HepG2 (cell line): ENCODE measurements around the gene KLHL36. TPM values are rescaled to one million over a fixed set of nuclear protein-coding genes. Genes with fewer than 3 reads are reported as not detected.

Source experiments
- BHLHE40 ChIP-seq: IDR thresholded peaks from 2 replicates; pipeline ENCODE4 v1.6.1; 2011; ENCODE audit warnings: low read length, improper control_type of control experiment
- EZH2 ChIP-seq: conservative IDR thresholded peaks from 2 replicates; pipeline ENCODE4 v1.6.1; 2012; ENCODE audit warnings: mild to moderate bottlenecking, low read depth, low read length, moderate library complexity
- GATAD2A ChIP-seq: IDR thresholded peaks from 2 replicates; pipeline ENCODE4 v1.6.1; 2016
- JARID2 ChIP-seq: sonication (generic); formaldehyde crosslinking; IDR thresholded peaks from 2 replicates; pipeline ENCODE4 v1.8.1; 2023; ENCODE audit warnings: missing genetic modification reagents, inconsistent platforms; ENCODE audit not compliant: insufficient replicate concordance
- NFYC ChIP-seq: IDR thresholded peaks from 2 replicates; pipeline ENCODE4 v1.6.1; 2016; ENCODE audit warnings: missing genetic modification reagents, missing compliant biosample characterization
- NONO ChIP-seq, 2 experiments: fragments of 450-650 bp in 1 of 2; sonication (generic) in 1 of 2; formaldehyde crosslinking in 1 of 2; IDR thresholded peaks in 1 of 2; conservative IDR thresholded peaks in 1 of 2; 2 replicates each; pipeline versions ENCODE4 v1.6.1 to v1.8.0; 2017 to 2022; ENCODE audit warnings: mild to moderate bottlenecking in 1 of 2, missing genetic modification reagents in 1 of 2, moderate library complexity in 1 of 2
- ZBTB7A ChIP-seq: sonication (generic); formaldehyde crosslinking; IDR thresholded peaks from 2 replicates; pipeline ENCODE4 v1.8.0; 2022; ENCODE audit warnings: mild to moderate bottlenecking, missing genetic modification reagents
- ZNF12 ChIP-seq: sonication (generic); formaldehyde crosslinking; IDR thresholded peaks from 2 replicates; pipeline ENCODE4 v1.5.0; 2020; ENCODE audit warnings: missing genetic modification reagents
- ZNF616 ChIP-seq: sonication (generic); formaldehyde crosslinking; IDR thresholded peaks from 2 replicates; pipeline ENCODE4 v1.5.0; 2020; ENCODE audit warnings: low read depth, mild to moderate bottlenecking, missing genetic modification reagents
- ZSCAN25 ChIP-seq: sonication (generic); formaldehyde crosslinking; IDR thresholded peaks from 2 replicates; pipeline ENCODE4 v1.8.0; 2022; ENCODE audit warnings: mild to moderate bottlenecking, missing genetic modification reagents
- polyA plus RNA-seq, 8 experiments: library from polyadenylated mRNA; depleted of rRNA in 3 of 8; stranded (reverse) in 7 of 8; unstranded in 1 of 8; fragments of >200 nt; fragmentation: Illumina TruSeq in 4 of 8; extraction: Trizol in 4 of 8; gene quantifications; 2 replicates each; pipeline versions ENCODE4 v1.2.1 to v1.2.3, GENCODE V29; 2011 to 2016; ENCODE audit warnings: low read depth in 4 of 8, missing spikeins in 1 of 8, mixed read lengths in 1 of 8; ENCODE audit not compliant: insufficient read depth in 1 of 8
- total RNA-seq, 5 experiments: library from RNA; depleted of rRNA; stranded (reverse); fragments of >200 nt; fragmentation: Illumina TruSeq; extraction: Trizol; gene quantifications; 2 replicates each; pipeline ENCODE4 v1.2.3, GENCODE V29; 2016; ENCODE audit warnings: low read depth in 1 of 5
- TF ChIP-seq, protein P1 (sequence below): sonication (generic); formaldehyde crosslinking; IDR thresholded peaks from 2 replicates; pipeline ENCODE4 v1.5.0; 2020; ENCODE audit warnings: missing genetic modification reagents
- TF ChIP-seq, protein P2 (sequence below): sonication (generic); formaldehyde crosslinking; conservative IDR thresholded peaks from 2 replicates; pipeline ENCODE4 v1.8.0; 2022; ENCODE audit warnings: mild to moderate bottlenecking, moderate library complexity, missing genetic modification reagents
- TF ChIP-seq, protein P3 (sequence below): sonication (generic); formaldehyde crosslinking; IDR thresholded peaks from 2 replicates; pipeline ENCODE4 v1.4.0; 2020; ENCODE audit warnings: low read depth, mild to moderate bottlenecking, missing genetic modification reagents
- TF ChIP-seq, protein P4 (sequence below): sonication (generic); formaldehyde crosslinking; IDR thresholded peaks from 2 replicates; pipeline ENCODE4 v1.5.1; 2020; ENCODE audit warnings: missing genetic modification reagents, mild to moderate bottlenecking, borderline replicate concordance

KLHL36 gene
- total and polyA plus RNA-seq, 2 of the 13 experiments (the other 11 are each of a cell fraction or from before 2014, with no cell fraction given) = 24.3 to 26.0 TPM

GRCh38 chr16:84617791-84618580, 30.3 kb upstream of the KLHL36 start, which contains the start of gene COTL1 (continued):
- TF ChIP-seq, protein P1, sequence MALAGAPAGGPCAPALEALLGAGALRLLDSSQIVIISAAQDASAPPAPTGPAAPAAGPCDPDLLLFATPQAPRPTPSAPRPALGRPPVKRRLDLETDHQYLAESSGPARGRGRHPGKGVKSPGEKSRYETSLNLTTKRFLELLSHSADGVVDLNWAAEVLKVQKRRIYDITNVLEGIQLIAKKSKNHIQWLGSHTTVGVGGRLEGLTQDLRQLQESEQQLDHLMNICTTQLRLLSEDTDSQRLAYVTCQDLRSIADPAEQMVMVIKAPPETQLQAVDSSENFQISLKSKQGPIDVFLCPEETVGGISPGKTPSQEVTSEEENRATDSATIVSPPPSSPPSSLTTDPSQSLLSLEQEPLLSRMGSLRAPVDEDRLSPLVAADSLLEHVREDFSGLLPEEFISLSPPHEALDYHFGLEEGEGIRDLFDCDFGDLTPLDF (CRISPR knock-in tag) = 0 out of 2 replicates have a peak, but pooled peaks have one; percentile 61
- TF ChIP-seq NFYC (CRISPR knock-in tag) (peak; percentile 88), BHLHE40 (no peak), ZNF616 (CRISPR knock-in tag) (0 out of 2 replicates have a peak, but pooled peaks have one; percentile 38), ZNF12 (CRISPR knock-in tag) (no peak), NONO (IDR thresholded peaks at IDR 0.05) (no peak), NONO (CRISPR knock-in tag; conservative IDR thresholded peaks at IDR 0.05) (no peak), ZBTB7A (CRISPR knock-in tag) (no peak), ZSCAN25 (0 out of 2 replicates have a peak, but pooled peaks have one; percentile 46), JARID2 (CRISPR knock-in tag) (no peak), EZH2 (no peak), GATAD2A (CRISPR knock-in tag) (peak; percentile 47; the same call in 1 of the 2 replicates)
- TF ChIP-seq, protein P2, sequence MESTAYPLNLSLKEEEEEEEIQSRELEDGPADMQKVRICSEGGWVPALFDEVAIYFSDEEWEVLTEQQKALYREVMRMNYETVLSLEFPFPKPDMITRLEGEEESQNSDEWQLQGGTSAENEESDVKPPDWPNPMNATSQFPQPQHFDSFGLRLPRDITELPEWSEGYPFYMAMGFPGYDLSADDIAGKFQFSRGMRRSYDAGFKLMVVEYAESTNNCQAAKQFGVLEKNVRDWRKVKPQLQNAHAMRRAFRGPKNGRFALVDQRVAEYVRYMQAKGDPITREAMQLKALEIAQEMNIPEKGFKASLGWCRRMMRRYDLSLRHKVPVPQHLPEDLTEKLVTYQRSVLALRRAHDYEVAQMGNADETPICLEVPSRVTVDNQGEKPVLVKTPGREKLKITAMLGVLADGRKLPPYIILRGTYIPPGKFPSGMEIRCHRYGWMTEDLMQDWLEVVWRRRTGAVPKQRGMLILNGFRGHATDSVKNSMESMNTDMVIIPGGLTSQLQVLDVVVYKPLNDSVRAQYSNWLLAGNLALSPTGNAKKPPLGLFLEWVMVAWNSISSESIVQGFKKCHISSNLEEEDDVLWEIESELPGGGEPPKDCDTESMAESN (CRISPR knock-in tag) = 0 out of 2 replicates have a peak, but pooled peaks have one; percentile 49
- TF ChIP-seq, protein P3, sequence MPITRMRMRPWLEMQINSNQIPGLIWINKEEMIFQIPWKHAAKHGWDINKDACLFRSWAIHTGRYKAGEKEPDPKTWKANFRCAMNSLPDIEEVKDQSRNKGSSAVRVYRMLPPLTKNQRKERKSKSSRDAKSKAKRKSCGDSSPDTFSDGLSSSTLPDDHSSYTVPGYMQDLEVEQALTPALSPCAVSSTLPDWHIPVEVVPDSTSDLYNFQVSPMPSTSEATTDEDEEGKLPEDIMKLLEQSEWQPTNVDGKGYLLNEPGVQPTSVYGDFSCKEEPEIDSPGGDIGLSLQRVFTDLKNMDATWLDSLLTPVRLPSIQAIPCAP (CRISPR knock-in tag) = no peak
- TF ChIP-seq, protein P4, sequence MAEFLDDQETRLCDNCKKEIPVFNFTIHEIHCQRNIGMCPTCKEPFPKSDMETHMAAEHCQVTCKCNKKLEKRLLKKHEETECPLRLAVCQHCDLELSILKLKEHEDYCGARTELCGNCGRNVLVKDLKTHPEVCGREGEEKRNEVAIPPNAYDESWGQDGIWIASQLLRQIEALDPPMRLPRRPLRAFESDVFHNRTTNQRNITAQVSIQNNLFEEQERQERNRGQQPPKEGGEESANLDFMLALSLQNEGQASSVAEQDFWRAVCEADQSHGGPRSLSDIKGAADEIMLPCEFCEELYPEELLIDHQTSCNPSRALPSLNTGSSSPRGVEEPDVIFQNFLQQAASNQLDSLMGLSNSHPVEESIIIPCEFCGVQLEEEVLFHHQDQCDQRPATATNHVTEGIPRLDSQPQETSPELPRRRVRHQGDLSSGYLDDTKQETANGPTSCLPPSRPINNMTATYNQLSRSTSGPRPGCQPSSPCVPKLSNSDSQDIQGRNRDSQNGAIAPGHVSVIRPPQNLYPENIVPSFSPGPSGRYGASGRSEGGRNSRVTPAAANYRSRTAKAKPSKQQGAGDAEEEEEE = no peak
